ENCODE measurements around the gene FGF5.

DNA sequence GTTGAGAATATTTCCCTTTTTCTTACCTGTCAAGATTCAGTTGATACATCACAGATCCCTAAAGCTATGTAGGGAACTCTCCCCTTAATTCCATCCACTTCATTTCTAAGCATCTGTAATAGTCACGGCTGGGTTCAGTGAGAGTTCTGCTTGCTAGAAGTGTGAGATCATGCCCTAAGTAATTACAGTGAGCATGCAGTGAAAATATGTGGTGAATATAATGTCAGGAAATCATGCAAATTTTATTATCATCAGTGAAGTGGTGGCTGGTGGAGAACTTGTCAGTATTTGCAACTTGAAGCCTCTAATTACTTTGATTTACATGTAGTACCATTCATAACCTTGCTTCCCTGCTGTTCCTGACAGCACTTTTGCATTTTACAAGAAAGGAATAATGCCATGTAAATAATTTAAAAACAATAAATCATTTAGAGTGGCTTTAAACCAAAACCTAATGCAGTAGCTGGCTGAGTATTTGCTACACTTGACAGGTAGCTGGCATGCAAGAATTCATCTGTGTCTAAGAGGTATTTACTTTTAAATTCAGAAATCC is 40.8 kb downstream of the FGF5 start:
- TF ChIP-seq POLR2A (IDR thresholded peaks at IDR 0.05; ENCODE audit: extremely low read depth, insufficient read length): no peak
- TF ChIP-seq, protein P1, sequence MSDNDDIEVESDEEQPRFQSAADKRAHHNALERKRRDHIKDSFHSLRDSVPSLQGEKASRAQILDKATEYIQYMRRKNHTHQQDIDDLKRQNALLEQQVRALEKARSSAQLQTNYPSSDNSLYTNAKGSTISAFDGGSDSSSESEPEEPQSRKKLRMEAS (IDR thresholded peaks at IDR 0.05; ENCODE audit: low read depth, low read length): no peak
